MM.1S (cell line): ENCODE measurements around the gene USP13.

Experiments
- EZH2 ChIP-seq: fragments of 300-600 bp; sonication (generic); optimal IDR thresholded peaks from 2 replicates; pipeline ENCODE3; 2017; ENCODE audit warnings: low read depth, mild to moderate bottlenecking, antibody characterized with exemption, low read length, mixed read lengths
- TF ChIP-seq, protein P1 (sequence below): fragments of 300-600 bp; sonication (generic); IDR thresholded peaks from 2 replicates; pipeline ENCODE4 v1.5.1; 2016; ENCODE audit warnings: antibody characterized with exemption, low read length, mixed read lengths

- TF ChIP-seq, protein P1, sequence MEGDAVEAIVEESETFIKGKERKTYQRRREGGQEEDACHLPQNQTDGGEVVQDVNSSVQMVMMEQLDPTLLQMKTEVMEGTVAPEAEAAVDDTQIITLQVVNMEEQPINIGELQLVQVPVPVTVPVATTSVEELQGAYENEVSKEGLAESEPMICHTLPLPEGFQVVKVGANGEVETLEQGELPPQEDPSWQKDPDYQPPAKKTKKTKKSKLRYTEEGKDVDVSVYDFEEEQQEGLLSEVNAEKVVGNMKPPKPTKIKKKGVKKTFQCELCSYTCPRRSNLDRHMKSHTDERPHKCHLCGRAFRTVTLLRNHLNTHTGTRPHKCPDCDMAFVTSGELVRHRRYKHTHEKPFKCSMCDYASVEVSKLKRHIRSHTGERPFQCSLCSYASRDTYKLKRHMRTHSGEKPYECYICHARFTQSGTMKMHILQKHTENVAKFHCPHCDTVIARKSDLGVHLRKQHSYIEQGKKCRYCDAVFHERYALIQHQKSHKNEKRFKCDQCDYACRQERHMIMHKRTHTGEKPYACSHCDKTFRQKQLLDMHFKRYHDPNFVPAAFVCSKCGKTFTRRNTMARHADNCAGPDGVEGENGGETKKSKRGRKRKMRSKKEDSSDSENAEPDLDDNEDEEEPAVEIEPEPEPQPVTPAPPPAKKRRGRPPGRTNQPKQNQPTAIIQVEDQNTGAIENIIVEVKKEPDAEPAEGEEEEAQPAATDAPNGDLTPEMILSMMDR = no peak
- no peak for TF ChIP-seq EZH2
Measured at GRCh38 chr3:179604321-179605078, 48.3 kb upstream of the USP13 start, which contains the start of the genes MRPL47 and NDUFB5.
